A673 (cell line): ENCODE results near the gene CACNB1. TPM values are rescaled to one million over a fixed set of nuclear protein-coding genes. Genes with fewer than 3 reads are reported as not detected.

Experiments
- BruUV-seq: library from RNA; stranded (reverse); fragments of 400-500 nt; replicated peaks from 2 replicates; lab custom pipeline; 2021; lab: Mats Ljungman, UMichigan
- CTCF ChIA-PET: fragments of 300-600 bp; sonication (Branson Sonifier 250); formaldehyde crosslinking; loops from one replicate; lab custom pipeline; 2022; ENCODE audit warnings: antibody characterized with exemption; lab: Charles Lee
- POLR2A ChIA-PET: fragments of 300-600 bp; sonication (Branson Sonifier 250); formaldehyde crosslinking; loops from one replicate; lab custom pipeline; 2022; ENCODE audit warnings: antibody characterized with exemption; ENCODE audit not compliant: low non-redundant PET; lab: Charles Lee
- DNase-seq: peaks from one replicate; pipeline ENCODE4 v3.0.0-alpha.2; 2015; ENCODE audit warnings: low spot score
- H3K27ac ChIP-seq: fragments of 200-600 bp; sonication (generic); 2 replicates; pipeline ENCODE4 v1.5.1; 2016; ENCODE audit warnings: mixed run types, low read depth, mild to moderate bottlenecking, mixed read lengths, antibody characterized with exemption, low read length; ENCODE audit not compliant: poor library complexity, severe bottlenecking
- H3K27me3 ChIP-seq: fragments of 200-600 bp; sonication (generic); replicated peaks from 2 replicates; pipeline ENCODE4 v1.6.1; 2017; ENCODE audit warnings: mixed run types, low read depth, mild to moderate bottlenecking, mixed read lengths, antibody characterized with exemption, low read length; ENCODE audit not compliant: insufficient read depth, poor library complexity
- H3K36me3 ChIP-seq: fragments of 200-600 bp; sonication (generic); 2 replicates; pipeline ENCODE4 v1.6.1; 2016; ENCODE audit warnings: mixed run types, mild to moderate bottlenecking, mixed read lengths, antibody characterized with exemption, low read length; ENCODE audit not compliant: insufficient read depth, poor library complexity, severe bottlenecking
- H3K4me1 ChIP-seq: fragments of 200-600 bp; sonication (generic); 2 replicates; pipeline ENCODE4 v1.6.1; 2017; ENCODE audit warnings: mixed run types, mild to moderate bottlenecking, mixed read lengths, antibody characterized with exemption, low read length; ENCODE audit not compliant: insufficient read depth, poor library complexity, severe bottlenecking
- H3K4me3 ChIP-seq: fragments of 200-600 bp; sonication (generic); 2 replicates; pipeline ENCODE4 v1.5.1; 2016; ENCODE audit warnings: low read depth, mixed run types, mild to moderate bottlenecking, mixed read lengths, low read length; ENCODE audit not compliant: poor library complexity, severe bottlenecking
- H3K9me3 ChIP-seq: fragments of 200-600 bp; sonication (generic); 2 replicates; pipeline ENCODE4 v1.6.1; 2016; ENCODE audit warnings: mixed run types, low read depth, mild to moderate bottlenecking, mixed read lengths, antibody characterized with exemption, low read length; ENCODE audit not compliant: poor library complexity, severe bottlenecking
- EZH2 ChIP-seq: fragments of 200-600 bp; sonication (generic); IDR thresholded peaks from 2 replicates; pipeline ENCODE4 v1.6.1; 2017; ENCODE audit warnings: borderline replicate concordance, low read depth, mild to moderate bottlenecking, mixed read lengths, antibody characterized with exemption, low read length; ENCODE audit not compliant: poor library complexity, severe bottlenecking
- intact Hi-C: fragments of 100-400 bp; cut with micrococcal nuclease; formaldehyde crosslinking; loops from one replicate; pipeline ENCODE4 v1.10.0; 2022; ENCODE audit not compliant: unreplicated experiment
- total RNA-seq: library from RNA; stranded (reverse); gene quantifications from 2 replicates; pipeline ENCODE4 v1.2.3, GENCODE V29; 2021
- TF ChIP-seq, protein P1 (sequence below): fragments of 300-800, 200-600 bp; sonication (generic); conservative IDR thresholded peaks from 2 replicates; pipeline ENCODE4 v1.5.1; 2017; ENCODE audit warnings: low read depth, mild to moderate bottlenecking, antibody characterized with exemption, low read length, moderate library complexity, mixed read lengths

The CACNB1 gene
- total RNA-seq, 1 experiment from 2014 or later: 8.0 TPM

DNA sequence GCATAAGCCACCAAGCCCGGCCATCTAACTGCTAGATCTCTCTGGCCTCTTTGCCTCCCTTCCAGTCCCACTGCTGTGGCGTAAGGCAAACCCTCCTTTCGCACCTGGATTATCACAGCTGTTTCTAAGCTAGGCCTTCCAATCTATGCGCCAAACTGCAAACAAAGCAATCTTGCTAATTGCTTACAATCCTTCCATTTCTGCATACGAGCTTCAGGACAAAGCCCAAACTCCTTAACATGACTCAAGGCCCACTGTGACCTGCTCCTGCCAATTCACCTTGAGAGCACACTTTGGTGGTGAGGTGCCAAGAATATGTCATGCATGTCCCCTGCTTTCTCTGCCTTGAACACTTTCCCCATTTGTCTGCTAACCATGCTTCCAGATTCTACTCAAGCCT lies 25.5 kb downstream of the CACNB1 start:
- CTCF ChIA-PET: interaction anchor here (0.5 kb wide), 1 partner anchor 88 kb away, joined by 11 read pairs; no protein-coding TSS in a partner anchor
- POLR2A ChIA-PET: no interaction called here
- H3K36me3 ChIP-seq: no peaks in the 10 kb centered on the region
- BruUV-seq: no TSS peak
- TF ChIP-seq, protein P1, sequence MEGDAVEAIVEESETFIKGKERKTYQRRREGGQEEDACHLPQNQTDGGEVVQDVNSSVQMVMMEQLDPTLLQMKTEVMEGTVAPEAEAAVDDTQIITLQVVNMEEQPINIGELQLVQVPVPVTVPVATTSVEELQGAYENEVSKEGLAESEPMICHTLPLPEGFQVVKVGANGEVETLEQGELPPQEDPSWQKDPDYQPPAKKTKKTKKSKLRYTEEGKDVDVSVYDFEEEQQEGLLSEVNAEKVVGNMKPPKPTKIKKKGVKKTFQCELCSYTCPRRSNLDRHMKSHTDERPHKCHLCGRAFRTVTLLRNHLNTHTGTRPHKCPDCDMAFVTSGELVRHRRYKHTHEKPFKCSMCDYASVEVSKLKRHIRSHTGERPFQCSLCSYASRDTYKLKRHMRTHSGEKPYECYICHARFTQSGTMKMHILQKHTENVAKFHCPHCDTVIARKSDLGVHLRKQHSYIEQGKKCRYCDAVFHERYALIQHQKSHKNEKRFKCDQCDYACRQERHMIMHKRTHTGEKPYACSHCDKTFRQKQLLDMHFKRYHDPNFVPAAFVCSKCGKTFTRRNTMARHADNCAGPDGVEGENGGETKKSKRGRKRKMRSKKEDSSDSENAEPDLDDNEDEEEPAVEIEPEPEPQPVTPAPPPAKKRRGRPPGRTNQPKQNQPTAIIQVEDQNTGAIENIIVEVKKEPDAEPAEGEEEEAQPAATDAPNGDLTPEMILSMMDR: no peak
- no peak for TF ChIP-seq EZH2
- H3K27me3 ChIP-seq: no peaks in the 10 kb centered on the region
- no peak overlapping the region for H3K27ac ChIP-seq
- no peaks in the 10 kb centered on the region for H3K9me3 ChIP-seq
- H3K4me1 ChIP-seq: no peaks in the 10 kb centered on the region
- no peak overlapping the region for H3K4me3 ChIP-seq
- DNase-seq: no peak
- intact Hi-C loops: no loop called here

DNA sequence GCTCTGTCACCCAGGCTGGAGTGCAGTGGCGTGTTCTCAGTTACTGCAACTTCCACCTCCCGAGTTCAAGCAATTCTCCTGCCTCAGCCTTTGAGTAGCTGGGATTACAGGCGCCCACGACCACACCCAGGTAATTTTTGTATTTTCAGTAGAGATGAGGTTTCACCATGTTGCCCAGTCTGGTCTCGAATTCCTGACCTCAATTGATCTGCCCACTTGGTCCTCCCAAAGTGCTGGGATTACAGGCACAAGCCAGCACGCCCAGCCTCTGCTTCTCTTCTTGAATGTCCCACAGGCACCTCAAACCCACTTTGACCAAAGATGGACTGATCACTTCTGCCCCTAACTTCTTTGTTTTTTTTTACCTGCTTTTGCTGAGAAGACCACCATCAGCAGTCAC lies 26.9 kb downstream of the CACNB1 start:
- Histone ChIP-seq H3K27ac (no peak overlapping the region), H3K4me3 (no peak overlapping the region), H3K9me3 (no peaks in the 10 kb centered on the region), H3K36me3 (no peaks in the 10 kb centered on the region), H3K4me1 (no peaks in the 10 kb centered on the region), H3K27me3 (no peaks in the 10 kb centered on the region)
- no TSS peak for BruUV-seq
- intact Hi-C loops: no loop called here
- ChIA-PET POLR2A (no interaction called here), CTCF (interaction anchor here (0.6 kb wide), 1 partner anchor 11 kb away, joined by 4 read pairs; no protein-coding TSS in a partner anchor)
- TF ChIP-seq EZH2: no peak
- TF ChIP-seq, protein P1: no peak
- no peak for DNase-seq

DNA sequence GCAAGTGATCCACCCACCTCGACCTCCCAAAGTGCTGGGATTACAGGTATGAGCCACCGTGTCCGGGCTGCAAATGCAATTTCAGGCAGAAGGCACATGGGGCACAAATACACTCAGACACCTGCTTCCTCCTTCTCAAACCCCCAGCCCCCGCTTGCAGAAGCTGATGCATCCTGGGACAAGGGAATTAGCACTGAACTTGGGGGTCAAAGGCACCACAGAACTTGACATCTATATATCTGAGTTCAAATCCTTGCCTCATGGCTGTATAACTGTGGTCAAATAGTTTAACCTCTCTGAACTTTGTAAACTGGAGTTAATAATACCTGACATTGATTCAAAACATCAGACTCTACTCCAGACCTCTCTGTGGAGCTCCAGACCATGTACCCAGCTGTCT lies 27.4 kb downstream of the CACNB1 start:
- DNase-seq: no peak
- Histone ChIP-seq H3K9me3 (no peaks in the 10 kb centered on the region), H3K4me3 (no peak overlapping the region), H3K36me3 (no peaks in the 10 kb centered on the region), H3K4me1 (no peaks in the 10 kb centered on the region), H3K27ac (no peak overlapping the region), H3K27me3 (no peaks in the 10 kb centered on the region)
- TF ChIP-seq EZH2: no peak
- TF ChIP-seq, protein P1: no peak
- no TSS peak for BruUV-seq
- intact Hi-C loops: no loop called here
- POLR2A ChIA-PET: no interaction called here
- CTCF ChIA-PET: interaction anchor here (0.6 kb wide), 1 partner anchor 10 kb away, joined by 4 read pairs; no protein-coding TSS in a partner anchor
